Measurements from ENCODE around the gene ANKS4B.
"Not testable (repeated sequence)": the region's sequence is repeated elsewhere in the genome, so short reads cannot be mapped to it uniquely, and the experiment has no call there.

The ANKS4B gene

DNA sequence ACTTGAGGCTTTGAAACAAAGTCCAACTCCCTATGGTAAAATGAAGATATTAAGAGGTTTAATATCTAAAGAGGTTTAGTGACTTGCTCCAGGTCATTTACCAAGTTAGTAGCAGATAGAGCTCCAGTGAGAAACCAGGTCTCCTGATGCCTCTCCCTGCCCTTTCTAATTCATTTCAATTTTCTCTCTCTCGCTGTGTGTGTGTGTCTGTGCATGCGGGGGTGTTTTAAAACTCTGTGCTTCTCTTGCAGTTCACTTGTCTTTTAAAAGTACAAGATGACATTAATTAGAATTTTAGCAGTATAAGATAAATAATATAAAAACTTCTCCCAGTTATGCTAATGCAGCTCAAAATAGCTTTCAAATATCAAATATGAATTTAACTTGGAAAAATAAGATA, 13.9 kb upstream of the ANKS4B start:
- DNase-seq, result no peak

DNA sequence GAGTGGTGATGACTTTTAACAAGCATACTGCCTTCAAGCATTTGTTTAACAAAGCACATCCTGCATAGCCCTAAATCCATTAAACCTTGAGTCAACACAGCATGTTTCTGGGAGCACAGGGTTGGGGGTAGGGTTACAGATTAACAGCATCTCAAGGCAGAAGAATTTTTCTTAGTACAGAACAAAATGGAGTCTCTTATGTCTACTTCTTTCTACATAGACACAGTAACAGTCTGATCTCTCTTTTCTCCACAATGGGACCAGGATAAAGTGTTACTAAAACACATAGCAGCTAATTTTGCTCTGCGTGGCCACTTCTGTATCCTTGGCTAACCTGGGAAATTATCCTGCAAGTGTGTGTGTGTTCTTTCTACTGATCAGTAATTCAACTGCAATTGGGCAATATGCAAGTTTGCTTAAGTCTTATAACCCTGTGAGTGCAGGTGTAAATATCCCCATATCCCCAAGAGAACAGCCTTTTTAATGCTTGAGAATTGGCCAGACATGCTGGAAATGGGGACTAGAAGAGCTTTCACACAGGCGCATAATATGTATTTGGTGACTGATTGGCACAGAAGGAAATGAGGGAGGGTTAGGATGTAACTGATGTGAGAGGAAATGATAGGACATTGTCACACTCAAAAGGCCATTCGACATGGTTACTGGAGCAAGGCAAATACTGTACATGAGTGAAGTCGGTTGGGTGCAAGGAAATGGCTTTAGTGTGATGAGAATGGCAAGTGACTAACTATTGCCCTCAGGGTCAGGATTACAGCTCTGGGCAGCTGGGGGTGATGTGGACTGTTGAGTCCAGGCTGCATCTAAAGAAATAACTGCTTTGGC, 10.8 kb upstream of the ANKS4B start:
- DNase-seq, result peak; percentile 67 to 76

DNA sequence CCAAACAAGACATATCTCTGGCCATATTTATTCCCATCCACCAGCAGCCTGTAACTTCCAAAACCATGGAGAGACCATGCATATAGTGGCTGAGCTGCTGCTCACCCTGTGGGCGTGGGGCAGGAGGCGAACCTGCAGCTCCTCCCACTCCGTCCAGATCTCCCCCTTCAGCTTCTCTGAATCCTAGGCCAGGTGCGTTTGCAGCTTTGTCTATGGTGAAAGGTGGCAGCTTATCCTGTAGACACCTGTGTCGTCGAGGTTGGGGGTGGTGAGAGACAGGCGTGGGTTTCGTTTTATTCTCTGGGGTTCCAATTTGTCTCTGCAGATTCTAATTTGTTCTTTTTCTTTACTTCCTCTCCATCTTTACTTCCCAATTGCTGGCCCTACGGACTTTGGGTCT, 9.7 kb upstream of the ANKS4B start:
- DNase-seq, result peak; percentile 52 to 85

DNA sequence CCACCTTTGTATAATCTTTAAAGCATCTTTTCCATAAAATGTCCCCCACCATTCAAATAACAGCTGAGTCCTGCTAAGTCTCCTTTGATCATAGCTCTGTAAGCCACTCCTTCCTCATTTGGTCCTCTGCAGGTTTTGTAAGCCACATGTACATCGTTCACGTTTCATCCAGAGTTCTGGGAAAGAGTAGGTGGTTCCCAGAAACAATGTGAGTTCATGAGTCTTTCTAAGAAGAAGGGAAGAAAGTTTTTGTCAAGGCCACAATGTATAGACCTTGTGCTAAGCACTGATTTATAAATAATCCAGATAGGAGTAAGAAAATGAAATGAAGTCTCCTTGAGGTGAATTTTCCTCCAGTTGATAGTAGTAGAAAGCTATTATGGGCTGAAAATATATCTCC, 8.7 kb upstream of the ANKS4B start:
- DNase-seq, result peak in 1 of 2 experiments; percentile 9

DNA sequence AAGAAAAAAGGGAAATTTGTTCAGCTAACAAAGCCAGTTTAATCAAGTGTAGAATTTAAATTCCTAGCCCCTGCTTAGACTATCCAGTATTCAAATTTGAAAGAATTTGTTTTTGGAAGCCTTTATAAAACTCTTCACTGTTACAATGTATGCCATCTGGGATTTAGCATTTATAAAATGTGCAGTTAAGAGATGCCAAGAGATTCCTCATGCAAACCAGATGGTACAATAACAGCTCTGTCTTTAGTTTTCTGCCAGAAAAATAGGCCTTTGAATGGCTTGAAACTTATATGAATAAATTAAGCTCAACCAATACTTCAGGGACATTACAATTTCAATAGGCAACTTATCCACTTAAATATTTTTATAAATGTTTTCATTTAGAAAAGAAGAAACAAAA, 6.8 kb upstream of the ANKS4B start:
- peak; percentile 91 for DNase-seq

DNA sequence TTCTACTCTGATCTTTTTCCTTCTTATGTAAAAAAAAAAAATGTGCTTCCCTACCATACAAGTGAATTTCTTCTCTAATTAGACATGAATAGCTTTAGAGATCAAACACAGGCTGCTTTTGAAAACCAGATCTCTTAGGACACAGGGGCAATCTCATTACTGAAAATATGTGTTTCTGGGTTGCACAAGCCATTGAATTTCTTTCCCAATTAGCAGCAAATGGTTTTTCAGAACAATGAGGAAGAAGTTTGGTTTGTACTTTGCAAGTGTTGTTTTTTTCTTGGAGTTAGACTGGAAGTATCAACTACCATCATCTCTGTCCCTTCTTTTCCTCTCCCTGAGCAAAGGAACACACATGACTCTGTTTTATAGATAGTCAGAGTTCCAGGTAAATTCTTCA, 5.6 kb upstream of the ANKS4B start:
- DNase-seq, result no peak

DNA sequence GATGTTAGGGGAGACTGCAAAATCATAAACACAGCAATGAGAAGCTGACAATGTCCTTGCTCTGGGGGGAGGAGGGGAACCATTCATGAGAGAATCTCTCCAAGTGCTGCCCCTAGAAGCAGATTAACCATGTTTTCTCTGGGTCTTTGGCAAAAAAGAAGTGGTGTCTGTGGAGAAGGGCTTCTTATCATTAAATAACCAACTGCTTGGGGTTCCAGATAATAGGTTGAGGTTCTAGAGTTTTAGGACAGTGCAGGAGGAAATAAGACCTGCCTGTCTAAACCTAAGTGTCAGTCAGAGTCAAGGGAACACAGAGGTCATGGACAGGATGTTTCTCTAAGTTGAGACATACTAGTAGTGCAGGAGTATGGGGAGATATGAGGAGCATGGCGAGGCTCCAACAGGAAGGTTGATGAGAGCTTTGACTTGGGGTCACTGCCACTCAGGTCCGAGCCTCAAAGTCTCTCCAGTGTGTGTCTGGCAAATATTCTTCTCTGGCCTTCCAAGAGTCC, 5.1 kb upstream of the ANKS4B start:
- DNase-seq, result peak in 1 of 2 experiments; percentile 25

DNA sequence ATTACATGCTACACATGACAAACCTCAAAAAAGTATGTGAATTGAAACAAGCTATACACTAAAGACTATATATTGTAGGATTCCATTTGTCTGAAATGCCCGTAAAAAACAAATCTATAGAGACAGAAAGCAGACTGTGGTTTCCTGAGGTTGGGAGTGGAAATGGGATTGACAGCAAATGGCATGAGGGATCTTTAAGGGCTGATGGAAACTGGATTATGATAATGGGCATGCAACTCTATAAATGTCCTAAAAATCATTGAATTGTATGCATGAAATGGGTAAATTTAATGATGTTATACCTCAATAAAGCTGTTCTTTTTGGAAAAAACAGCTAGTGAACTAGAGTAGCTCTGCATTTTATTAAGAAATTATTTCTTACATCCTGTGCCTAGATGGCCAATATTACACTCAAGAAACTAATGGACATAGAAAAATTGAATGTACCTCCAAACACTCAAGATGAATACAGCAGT, 416 bp upstream of the ANKS4B start:
- DNase-seq, result no peak

DNA sequence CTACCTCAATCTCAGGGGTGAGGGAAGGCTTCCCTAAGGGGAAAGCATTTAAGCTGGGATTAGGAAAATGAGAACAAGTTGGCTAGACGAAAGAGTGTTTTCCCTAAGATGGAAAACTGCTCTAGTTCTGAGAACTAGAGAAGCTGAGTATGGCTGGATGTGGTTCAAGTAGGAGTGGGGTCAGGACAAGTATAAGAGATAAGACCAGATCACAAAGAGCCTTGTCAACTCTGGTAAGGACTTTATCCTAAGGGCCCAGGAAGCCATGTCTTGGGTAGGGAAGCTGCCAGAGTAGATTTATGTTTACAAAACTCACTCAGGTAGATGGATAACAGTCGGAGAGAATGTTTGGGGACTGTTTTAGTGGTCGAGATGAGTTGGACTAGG, 1.7 kb downstream of the ANKS4B start:
- DNase-seq, result no peak

DNA sequence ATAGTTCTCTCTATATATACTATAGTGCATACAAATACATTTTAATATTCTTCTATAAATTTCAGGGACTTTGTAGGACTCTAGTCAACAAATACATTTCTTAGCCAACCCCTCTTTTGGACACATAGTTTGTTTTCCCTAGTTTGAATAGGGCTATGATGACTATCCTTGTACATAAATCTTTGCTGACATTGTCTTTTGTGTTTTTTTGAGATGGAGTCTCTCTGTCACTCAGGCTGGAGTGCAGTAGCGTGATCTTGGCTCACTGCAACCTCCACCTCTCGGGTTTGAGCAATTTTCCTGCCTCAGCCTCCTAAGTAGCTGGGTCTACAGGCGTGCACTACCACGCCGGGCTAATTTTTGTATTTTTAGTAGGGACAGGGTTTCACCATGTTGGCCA, 3.3 kb downstream of the ANKS4B start:
- DNase-seq, result no peak

DNA sequence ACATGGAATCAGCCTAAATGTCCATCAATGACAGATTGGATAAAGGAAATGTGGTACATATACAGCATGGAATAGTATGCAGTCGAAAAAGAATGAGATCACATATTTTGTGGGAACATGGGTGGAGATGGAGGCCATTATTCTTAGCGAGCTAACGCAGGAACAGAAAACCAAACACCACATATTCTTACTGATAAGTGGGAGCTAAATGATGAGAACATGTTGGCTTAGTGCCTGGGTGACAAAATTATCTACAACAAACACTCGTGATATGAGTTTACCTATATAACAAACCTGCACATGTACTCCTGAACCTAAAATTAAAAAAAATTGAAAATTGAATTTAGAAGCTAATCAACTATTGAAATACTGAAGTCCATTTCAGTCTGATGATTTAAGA, 6.1 kb downstream of the ANKS4B start:
- no peak for DNase-seq

DNA sequence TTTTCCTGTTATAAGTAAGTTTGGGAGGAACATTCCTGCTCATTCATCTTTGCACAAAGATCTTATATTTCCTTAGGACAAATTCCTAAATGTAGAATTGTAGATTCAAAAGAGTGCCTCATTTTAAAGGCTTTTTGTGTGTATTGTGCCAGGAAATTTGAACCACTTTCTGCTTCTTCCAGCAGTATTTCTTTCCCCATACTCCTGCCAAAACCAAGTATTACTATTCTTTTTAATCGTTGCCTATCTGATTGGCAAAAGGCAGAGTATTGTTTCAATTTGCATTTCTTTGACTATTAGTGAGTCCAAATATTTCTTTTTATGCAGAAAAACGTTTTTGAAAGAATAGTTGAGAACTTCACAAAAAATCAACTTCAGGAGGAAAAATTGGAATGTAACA, 9.3 kb downstream of the ANKS4B start:
- DNase-seq, result no peak

DNA sequence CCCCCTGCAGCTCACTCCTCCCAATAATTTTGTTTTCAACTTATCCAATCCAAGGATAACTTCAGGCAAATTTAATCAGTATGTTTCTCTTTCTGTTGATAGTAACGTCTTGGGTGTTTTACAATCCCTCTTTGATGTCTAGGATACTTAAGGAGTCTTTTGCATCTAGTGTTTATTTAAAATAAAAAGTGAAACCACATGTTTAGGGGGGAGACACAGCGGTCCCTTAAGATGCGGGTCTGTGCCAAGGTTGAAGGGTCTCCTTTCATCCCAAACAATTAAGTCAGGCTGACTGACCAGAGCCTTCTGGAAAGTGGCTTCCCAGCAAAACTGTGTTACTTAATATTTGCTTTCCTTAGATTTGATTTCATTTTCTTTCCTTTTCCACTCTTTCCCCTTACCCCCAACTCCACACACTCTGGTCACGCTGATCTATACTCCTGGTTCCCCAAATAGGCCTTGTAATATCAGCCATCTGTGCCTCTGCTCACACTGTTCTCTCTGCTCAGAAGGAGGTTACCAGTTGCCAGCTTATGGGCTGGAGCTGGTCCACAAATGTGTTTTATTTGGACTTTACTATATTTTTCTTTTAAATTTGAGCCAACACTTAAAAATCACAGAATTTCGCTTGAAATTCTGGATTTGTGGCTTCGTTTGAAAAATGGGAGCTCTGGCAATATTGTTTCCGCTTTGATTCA, 11.2 kb downstream of the ANKS4B start:
- DNase-seq, result no peak

DNA sequence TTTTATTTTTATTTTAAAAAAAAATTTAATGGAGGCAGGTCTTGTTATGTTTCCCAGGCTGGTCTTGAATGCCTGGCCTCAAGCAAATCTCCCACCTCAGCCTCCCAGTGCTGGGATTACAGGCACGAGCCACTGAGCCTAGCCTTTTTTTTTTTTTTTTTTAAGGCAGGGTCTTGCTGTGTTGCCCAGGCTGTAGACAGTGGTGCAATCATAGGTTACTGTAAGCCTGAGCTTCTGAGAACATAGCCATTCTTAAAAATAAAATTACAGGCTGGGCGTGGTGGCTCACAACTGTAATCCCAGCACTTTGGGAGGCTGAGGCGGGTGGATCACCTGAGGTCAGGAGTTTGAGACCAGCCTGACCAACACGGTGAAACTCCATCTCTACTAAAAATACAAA, 14.7 kb downstream of the ANKS4B start:
- not testable (repeated sequence) for DNase-seq

DNA sequence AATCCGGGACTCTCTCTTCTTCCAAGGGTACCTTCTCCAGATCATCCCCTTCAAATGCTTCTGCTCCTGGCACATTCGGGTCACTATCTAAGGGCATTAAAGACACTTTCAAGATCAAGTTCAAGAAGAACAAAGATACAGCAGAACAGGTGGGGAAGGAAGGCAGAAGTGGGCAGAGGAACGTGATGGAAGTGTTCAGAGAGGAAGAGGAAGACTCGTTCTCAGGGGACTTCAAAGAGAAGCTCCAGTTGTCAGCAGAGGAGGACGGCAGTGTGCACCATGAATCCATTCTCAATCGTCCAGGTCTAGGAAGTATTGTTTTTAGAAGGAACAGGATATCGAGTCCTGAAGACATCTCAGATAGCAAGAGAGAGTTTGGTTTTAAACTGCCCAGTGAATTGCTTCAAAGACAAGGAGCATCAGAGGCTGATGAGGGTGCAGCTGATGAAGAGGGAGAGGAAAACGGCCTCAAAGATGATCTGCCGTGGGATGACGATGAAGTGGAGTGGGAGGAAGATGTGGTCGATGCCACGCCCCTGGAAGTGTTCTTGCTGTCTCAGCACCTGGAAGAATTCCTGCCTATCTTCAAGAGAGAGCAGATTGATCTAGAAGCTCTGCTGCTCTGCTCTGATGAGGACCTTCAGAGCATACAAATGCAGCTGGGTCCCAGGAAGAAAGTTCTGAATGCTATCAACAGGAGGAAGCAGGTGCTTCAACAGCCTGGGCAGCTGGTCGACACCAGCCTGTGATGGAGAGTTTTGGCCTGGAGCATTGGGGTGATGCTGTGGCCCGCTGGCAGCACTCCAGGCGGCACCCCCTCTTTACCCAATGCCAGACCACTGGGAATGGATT, 16.8 kb downstream of the ANKS4B start:
- DNase-seq, result no peak

DNA sequence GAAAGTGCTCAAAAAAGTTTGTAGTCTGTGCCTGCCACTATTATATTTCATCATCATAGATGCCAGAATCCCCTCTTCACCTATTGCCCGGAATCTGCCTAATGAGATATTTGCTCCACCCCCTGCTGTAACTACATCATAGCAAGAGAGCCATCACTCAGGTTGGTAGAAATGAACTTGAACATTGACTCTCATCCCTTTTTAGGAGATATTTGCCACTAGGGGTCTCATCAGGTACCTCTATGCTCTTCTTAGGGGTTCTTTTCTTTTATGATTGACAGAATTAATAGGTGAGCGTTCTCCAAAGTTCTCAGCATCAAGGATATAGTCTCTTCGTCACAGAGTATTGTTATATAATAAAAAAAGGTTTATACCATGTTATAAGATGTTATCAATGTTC, 20.0 kb downstream of the ANKS4B start:
- DNase-seq, result no peak

DNA sequence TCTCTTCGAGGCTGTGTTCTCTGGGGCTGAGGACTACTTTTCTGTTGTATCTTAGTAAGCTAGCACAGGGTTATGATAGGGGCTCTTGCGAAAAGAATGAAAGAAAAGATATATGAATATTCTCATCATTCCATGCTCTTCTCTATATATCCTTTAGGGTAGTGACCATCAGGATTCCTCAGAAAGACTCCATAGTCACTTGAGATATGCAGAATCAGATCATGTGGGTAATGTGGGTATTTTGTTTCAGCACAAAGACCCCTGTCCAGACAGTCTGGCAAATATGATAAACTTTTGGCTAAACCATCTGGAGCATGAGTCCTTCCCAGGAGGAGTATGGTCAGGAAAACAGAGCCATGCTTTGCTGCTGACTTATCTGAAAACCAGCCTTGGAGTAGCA, 23.1 kb downstream of the ANKS4B start:
- no peak for DNase-seq

DNA sequence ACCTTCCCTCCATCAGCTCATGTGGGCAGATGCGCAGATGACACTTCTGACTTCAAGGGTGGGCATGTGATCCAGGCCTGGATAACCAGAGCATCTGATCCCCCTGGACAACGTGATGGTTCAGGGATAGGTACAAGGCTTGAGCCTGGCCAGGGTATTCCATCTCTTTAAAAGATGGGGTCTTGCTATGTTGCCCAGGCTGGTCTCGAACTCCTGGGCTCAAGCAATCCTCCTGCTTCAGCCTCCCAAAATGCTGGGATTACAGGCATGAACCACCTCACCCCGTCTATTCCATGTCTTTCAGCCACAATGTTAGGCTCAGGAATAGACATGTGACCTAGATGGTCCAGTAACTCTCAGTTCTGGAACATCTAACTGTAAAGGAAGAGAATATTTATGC, 23.8 kb downstream of the ANKS4B start:
- no peak for DNase-seq

DNA sequence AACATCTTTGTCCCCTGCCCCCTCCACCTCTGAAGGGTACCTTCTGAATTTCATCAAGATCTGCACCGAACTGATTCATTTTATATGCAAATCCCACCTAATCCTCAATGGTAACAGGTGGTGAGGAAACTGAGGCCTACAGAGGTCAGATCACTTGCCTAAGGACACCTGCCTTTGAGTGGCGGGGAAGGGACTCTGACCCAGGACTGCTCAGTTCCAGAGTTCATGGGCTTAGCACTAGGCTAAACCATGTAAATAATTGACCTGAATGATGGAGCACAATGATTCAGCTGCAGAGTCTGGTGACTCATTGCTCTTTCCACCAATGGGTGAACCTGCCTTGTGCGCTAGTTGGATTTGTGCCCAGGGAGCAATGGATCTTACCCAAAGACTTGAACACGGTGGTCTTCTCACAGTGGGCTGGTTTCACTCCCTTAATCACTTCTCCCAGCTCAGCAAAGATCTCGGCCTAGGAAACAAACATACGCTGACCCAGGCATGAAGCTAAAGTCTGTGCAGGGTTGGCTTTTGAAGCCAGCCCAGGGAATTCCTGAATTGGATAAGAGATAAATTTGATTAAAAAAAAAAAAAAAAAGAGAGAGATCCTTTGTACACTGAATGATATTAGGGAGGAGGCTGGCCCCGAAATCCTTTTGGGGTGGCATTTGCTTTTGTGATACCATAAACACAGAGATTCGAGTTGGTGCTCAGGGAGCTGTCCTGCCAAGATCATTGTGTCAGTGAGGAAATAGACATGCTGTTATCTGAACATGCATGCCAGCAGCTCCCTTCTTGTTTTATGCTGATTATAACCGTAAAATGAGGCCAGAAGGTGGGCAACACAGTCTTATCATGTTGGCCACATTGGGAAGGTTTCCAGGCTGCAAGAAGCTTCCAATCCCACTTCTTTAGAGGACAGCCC, 27.6 kb downstream of the ANKS4B start:
- no peak for DNase-seq

DNA sequence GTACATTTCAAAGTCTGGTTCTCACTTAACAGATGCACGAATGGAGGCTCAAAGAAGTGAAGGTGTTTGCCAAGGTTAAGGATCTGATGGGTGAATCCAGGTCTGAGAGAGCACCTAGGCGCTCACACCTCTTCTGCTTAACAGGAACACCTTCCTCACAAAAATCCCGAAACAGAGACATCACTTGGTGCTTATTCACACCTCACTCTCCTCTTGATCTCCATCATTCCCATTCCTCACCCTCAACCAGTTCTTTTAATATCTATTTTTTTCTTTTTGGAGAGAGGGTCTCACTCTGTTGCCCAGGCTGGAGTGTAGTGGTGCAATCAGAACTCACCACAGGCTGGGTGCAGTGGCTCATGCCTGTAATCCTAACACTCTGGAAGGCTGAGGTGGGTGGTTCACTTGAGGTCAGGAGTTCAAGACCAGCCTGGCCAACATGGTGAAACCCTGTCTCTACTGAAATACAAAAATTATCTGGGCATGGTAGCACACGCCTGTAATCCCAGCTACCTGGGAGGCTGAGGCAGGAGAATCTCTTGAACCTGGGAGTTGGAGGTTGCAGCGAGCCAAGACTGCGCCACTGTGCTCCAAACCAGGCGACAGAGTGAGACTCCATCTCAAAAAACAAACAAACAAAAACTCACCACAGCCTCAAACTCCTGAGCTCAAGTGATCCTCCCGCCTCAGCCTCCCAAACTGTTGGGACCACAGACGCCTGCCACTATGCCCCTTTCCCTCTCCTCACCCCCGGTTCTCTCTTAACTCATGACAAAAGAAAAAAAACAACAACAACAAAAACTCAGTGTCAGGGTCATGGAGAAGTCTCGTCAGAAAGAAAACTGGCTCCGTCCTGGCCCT, 29.5 kb downstream of the ANKS4B start:
- no peak for DNase-seq
